Measurements from ENCODE around the gene DUS2.
A peak's percentile ranks its signal among the peaks of the same experiment; 100 is the strongest.
"Not testable (repeated sequence)": the region's sequence is repeated elsewhere in the genome, so short reads cannot be mapped to it uniquely, and the experiment has no call there.

DUS2 gene

GRCh38 chr16:68091380-68092261, 68.5 kb downstream of the DUS2 start:
- peak; percentile 14 for DNase-seq (ENCODE audit: low spot score)

GRCh38 chr16:68092275-68092674, 69.2 kb downstream of the DUS2 start:
- not testable (repeated sequence) for DNase-seq (ENCODE audit: low spot score)

- peak; percentile 51 for DNase-seq (ENCODE audit: low spot score)
Observed at GRCh38 chr16:68093816-68094613, 70.9 kb downstream of the DUS2 start.

GRCh38 chr16:68094614-68094934, 71.5 kb downstream of the DUS2 start:
- no peak for DNase-seq (ENCODE audit: low spot score)

GRCh38 chr16:68096491-68096890, 73.4 kb downstream of the DUS2 start:
- no peak for DNase-seq (ENCODE audit: low spot score)

- no peak for DNase-seq (ENCODE audit: low spot score)
Observed at GRCh38 chr16:68097088-68097487, 74.0 kb downstream of the DUS2 start.

GRCh38 chr16:68097895-68098294, 74.8 kb downstream of the DUS2 start:
- DNase-seq (ENCODE audit: low spot score): no peak

GRCh38 chr16:68100488-68100887, 77.4 kb downstream of the DUS2 start:
- DNase-seq (ENCODE audit: low spot score): no peak

- DNase-seq (ENCODE audit: low spot score): no peak
Observed at GRCh38 chr16:68105611-68106010, 82.5 kb downstream of the DUS2 start.

GRCh38 chr16:68107230-68107928, 84.3 kb downstream of the DUS2 start:
- DNase-seq (ENCODE audit: low spot score): not testable (repeated sequence)

- not testable (repeated sequence) for DNase-seq (ENCODE audit: low spot score)
Observed at GRCh38 chr16:68109156-68109555, 86.1 kb downstream of the DUS2 start.

GRCh38 chr16:68110611-68111010, 87.5 kb downstream of the DUS2 start:
- not testable (repeated sequence) for DNase-seq (ENCODE audit: low spot score)

- no peak for DNase-seq (ENCODE audit: low spot score)
Observed at GRCh38 chr16:68111379-68111778, 88.3 kb downstream of the DUS2 start.

- no peak for DNase-seq (ENCODE audit: low spot score)
Observed at GRCh38 chr16:68113059-68113761, 90.1 kb downstream of the DUS2 start.

GRCh38 chr16:68113765-68114240, 90.7 kb downstream of the DUS2 start:
- no peak for DNase-seq (ENCODE audit: low spot score)

GRCh38 chr16:68114939-68115338, 91.9 kb downstream of the DUS2 start:
- not testable (repeated sequence) for DNase-seq (ENCODE audit: low spot score)

GRCh38 chr16:68115851-68116250, 92.8 kb downstream of the DUS2 start:
- no peak for DNase-seq (ENCODE audit: low spot score)

GRCh38 chr16:68116256-68116867, 93.3 kb downstream of the DUS2 start:
- DNase-seq (ENCODE audit: low spot score): peak; percentile 28

- DNase-seq (ENCODE audit: low spot score): no peak
Observed at GRCh38 chr16:68117884-68118283, 94.8 kb downstream of the DUS2 start.

- DNase-seq (ENCODE audit: low spot score): not testable (repeated sequence)
Observed at GRCh38 chr16:68118954-68119353, 95.9 kb downstream of the DUS2 start.

- not testable (repeated sequence) for DNase-seq (ENCODE audit: low spot score)
Observed at GRCh38 chr16:68120496-68120895, 97.4 kb downstream of the DUS2 start.

Data from AG20443 (cell line).